Measurements from ENCODE around the gene TBC1D8.
"Not testable (repeated sequence)": the region's sequence is repeated elsewhere in the genome, so short reads cannot be mapped to it uniquely, and the experiment has no call there.

The TBC1D8 gene

GRCh38 chr2:101151146-101151858 is at the start of gene TBC1D8:
Gene TBC1D8, minus strand, starts transcription at chr2:101151382. Its CDS starts 129 bp downstream, at chr2:101151253.
- peak in 56 of 58 donors; percentile 23 to 85 (median 72) for DNase-seq

GRCh38 chr2:101200676-101201075 is 49.5 kb upstream of the TBC1D8 start:
- DNase-seq, result no peak

DNA sequence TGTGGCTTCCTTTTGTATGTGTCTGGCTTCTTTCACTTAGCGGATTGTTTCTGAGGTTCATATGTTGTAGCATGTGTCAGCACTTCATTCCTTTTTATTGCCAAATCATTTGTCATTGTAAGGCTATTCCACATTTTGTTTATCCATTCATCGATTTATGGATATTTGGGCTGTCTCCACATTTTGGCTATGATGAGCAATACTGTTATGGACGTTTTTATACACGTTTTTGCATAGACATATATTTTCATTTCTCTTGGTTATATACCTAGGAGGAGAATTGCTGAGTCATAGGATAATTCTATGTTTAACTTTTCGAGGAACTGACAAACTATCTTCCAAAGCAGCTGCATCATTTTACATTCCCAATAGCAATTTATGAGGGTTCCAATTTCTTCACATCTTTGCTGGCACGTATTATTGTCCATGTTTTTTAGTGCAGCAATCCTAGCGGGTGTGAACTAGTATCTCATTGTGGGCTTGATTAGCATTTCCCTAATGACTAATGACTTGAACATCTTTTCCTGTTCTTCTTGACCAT is 48.1 kb upstream of the TBC1D8 start:
- DNase-seq, result no peak

DNA sequence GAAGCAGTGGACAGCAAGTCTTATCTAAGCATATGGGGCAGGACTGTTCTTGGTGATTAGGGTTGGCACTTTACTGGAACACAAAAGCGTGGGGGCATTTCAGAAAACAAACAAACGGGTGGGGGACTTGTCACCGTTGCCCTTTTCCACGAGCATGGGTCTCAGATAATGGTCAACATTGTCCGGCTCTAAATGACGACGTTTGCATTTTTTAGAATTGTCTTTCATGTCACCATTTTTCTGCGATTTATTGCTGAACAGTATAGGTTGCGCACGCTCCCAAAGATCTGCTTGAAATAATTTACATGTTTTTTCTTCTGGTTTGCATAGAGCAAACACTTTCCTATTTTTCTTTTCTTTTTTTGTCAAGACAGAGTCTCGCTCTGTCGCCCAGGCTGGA is 46.6 kb upstream of the TBC1D8 start:
- DNase-seq, result no peak

DNA sequence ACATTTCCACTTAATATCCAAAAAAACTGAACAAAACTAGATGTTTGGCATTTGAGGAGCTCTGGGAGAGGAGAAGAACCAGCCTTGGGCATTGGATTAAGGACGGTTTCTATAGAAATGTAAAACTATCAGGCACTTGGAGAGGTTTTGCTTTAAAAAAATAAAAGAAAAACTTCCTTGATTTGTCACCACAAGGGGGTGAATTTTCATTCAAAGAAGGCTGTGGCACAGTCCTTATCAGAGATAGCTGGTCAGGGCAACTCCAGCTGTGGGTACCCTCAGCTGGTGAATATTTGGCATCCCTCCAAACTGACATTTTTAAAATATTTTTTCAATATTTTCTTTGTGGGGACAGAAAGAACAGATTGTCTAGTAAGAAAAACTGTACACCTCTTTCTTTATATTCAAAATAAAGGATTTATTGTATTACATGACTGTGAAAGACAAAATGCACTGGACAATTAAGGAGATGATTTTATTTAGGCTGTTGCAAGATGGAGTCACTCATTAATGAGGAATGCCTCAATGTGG is 46.1 kb upstream of the TBC1D8 start:
- no peak for DNase-seq

DNA sequence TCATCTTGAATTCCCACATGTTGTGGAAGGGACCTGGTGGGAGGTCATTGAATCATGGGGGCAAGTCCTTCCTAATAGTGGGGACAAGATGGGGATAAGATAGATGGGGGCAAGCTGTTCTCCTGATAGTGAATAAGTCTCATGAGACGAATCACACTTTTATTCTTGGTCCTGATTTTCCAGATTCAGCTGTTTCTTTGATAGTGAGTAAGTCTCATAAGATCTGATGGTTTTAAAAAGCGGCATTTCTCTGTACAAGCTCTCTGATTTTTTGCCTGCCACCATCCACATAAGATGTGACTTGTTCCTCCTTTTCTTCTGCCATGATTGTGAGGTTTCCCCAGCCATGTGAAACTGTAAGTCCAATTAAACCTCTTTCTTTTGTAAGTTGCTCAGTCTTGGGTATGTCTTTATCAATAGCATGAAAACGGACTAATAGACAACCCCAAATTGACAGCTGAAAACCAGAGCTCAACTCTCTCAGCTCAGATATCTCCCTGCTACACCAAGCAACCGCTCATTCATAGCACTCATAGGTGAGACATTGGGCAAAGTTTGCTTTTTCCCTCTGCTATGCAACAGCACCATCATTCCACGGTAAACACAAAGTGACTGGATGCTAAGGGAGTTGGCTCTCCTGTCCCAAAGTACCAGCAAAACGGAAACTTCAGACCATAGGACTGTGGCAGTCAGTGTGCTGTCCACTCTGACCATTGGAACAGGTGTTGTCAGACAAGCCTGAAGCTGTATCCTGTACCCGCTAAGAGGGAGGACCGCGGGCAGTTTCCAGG is 44.9 kb upstream of the TBC1D8 start:
- no peak for DNase-seq

DNA sequence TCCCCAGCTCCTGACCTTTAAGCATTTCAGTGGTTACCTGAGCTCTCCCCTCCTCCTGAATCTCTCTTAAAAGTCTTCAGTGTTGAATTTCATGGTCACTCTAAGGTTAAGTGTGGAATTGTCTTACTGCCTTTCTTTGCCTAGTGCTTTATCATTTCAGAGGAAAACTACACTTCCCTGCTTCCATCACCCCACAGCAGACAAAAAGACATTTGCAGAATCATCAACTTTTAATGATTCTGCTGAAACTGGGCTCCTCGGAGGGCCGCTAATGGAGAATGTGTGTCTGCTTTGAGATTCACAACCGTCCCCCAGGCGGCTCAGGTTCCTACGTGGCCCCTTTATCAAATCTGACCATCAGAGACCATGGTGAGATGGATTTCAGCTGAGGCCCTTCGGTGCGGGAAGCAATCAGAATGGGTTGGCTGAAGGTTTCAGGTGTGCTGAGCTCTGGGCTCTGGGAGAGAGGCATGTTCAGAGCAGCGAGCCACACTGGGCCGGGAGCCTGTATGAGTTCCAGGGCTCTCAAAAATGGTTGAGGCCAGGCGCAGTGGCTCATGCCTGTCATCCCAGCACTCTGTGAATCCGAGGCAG is 41.9 kb upstream of the TBC1D8 start:
- DNase-seq, result no peak

DNA sequence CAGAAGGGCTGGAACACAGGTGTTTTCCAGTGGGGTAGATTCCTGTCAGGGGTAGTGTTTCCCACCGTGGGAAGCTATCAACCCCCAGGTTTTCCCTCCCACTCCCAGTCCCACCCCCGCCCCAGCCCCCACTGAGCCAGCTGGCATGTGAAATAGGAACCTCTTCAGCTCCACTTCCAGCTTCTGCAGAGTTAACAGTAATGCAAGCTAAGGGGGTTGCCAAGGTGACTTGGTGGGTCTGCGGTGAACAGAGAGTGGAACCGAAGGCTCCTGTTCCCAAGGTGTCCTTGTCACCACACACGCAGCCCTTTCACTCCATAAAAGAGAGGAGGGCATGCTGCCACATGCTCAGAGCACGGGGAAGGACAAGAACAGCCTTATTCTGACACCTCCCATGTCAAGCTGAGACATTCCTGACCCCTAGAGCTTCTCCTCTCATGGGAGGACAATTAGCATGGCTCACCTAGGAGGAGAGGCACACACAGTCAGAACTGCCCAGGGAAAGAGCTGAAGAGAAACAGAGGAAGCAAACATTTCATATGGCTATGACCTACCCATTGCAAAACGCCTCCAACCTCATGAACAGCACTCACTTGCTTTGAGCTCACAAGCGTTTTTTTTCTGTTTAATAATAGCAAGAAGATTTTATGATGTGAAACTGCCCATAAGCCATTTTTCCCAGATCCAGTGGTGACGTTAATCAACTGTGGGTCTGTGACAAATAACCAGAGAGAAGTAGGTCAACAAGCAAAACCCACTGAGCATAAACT is 39.8 kb upstream of the TBC1D8 start:
- no peak for DNase-seq

GRCh38 chr2:101188683-101189405 is 37.7 kb upstream of the TBC1D8 start:
- DNase-seq, result no peak

DNA sequence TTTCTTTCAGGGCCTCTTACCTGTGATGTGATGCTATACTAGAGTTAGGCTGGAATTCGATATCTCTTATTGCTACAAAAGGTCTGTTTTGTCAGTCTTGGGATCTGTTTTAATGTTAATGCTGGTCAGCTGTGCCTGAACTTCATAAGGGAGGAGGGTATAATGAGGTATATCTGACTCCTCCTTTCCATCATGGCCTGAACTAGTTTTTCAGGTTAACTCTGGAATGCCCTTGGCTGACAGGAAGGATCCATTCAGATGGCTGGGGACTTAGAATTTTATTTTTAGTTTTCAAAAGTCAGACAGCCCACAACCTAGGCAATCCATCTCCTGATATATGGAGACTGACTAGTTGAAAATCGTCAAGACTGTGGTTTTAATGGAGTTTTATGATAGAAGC is 35.9 kb upstream of the TBC1D8 start:
- no peak for DNase-seq

- no peak for DNase-seq
These were observed 34.5 kb upstream of the TBC1D8 start for GRCh38 chr2:101185656-101186055.

DNA sequence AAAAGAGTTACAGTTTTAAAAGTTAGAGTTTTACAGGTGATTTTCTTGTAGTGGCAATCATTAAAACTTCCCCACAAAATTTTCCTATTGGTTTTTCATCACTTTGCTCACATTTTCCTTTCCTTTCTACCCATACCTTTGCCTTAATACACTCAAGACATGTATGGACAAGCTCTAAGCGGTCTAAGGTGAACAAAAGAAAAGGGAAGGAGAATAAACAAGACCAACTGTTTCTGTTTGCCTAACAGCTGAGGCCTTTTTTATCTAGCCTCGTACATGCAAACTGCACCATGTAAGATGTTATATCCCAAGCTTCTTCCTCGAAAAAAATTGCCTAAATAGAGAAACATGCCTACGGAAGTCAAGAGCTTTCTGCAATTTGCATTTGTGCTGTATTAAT is 33.9 kb upstream of the TBC1D8 start:
- DNase-seq, result no peak

DNA sequence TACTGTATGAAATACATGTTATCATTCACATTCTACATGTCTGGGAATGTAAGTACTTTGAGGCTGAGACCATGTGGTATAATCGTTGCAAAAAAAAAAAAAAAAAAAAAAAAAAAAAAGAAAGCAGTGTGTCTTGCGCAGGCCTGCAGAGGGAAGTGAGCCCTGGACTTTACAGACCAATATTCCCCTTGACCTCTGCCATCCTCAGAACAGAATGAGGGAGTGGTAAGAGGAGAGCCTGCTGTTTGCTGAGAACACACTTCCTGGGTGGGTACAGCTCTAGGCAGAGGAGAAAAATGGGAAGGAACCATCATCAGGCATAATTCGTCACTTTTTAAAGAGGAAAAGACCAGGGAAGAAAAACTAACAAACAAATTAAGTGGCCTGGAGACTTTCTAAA is 28.8 kb upstream of the TBC1D8 start:
- DNase-seq, result no peak

- no peak for DNase-seq
These were observed 25.6 kb upstream of the TBC1D8 start for GRCh38 chr2:101176803-101177202.

GRCh38 chr2:101175991-101176390 is 24.8 kb upstream of the TBC1D8 start:
- no peak for DNase-seq

- DNase-seq, result no peak
These were observed 22.6 kb upstream of the TBC1D8 start for GRCh38 chr2:101173707-101174295.

DNA sequence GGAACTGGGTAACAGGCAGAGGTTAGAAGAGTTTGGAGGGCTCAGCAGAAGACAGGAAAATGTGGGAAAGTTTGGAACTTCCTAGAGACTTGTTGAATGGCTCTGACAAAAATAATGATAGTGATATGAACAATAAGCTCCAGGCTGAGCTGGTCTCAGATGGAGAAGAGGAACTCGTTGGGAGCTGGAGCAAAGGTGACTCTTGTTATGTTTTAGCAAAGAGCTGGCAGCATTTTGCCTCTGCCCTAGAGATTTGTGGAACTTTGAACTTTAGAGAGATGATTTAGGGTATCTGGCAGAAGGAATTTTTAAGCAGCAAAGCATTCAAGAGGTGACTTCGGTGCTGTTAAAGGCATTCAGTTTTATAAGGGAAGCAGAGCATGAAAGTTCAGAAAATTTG is 18.6 kb upstream of the TBC1D8 start:
- not testable (repeated sequence) for DNase-seq

- no peak for DNase-seq
These were observed 17.5 kb upstream of the TBC1D8 start for GRCh38 chr2:101168706-101169105.

- DNase-seq, result not testable (repeated sequence)
These were observed 16.4 kb upstream of the TBC1D8 start for GRCh38 chr2:101167532-101167931.

DNA sequence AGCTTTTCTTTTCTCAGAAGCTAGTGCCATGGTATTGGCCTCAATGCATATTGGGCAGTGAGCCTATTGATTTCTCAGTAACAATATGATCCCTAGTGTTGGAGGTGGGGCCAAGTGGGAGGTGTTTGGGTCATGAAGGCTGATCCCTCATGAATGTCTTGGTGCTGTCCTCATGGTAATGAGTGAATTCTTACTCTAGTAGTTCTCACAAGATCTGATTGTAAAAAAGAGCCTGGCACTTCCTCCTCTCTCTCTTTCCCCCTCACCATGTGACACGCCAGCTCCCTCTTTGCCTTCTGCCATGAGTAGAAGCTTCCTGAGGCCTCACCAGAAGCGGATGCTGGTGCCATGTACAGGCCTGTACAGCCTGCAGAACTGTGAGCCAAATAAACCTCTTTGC is 12.8 kb upstream of the TBC1D8 start:
- DNase-seq, result no peak
